GM12801 (cell line): ENCODE results near the gene ADCY10.

ENCODE experiments used
- TF ChIP-seq, protein P1 (sequence below): IDR thresholded peaks from one replicate; pipeline ENCODE4 v1.5.1; 2011; ENCODE audit warnings: control low read depth; ENCODE audit not compliant: insufficient read length; ENCODE audit errors: extremely low read depth

The ADCY10 gene, protein sequence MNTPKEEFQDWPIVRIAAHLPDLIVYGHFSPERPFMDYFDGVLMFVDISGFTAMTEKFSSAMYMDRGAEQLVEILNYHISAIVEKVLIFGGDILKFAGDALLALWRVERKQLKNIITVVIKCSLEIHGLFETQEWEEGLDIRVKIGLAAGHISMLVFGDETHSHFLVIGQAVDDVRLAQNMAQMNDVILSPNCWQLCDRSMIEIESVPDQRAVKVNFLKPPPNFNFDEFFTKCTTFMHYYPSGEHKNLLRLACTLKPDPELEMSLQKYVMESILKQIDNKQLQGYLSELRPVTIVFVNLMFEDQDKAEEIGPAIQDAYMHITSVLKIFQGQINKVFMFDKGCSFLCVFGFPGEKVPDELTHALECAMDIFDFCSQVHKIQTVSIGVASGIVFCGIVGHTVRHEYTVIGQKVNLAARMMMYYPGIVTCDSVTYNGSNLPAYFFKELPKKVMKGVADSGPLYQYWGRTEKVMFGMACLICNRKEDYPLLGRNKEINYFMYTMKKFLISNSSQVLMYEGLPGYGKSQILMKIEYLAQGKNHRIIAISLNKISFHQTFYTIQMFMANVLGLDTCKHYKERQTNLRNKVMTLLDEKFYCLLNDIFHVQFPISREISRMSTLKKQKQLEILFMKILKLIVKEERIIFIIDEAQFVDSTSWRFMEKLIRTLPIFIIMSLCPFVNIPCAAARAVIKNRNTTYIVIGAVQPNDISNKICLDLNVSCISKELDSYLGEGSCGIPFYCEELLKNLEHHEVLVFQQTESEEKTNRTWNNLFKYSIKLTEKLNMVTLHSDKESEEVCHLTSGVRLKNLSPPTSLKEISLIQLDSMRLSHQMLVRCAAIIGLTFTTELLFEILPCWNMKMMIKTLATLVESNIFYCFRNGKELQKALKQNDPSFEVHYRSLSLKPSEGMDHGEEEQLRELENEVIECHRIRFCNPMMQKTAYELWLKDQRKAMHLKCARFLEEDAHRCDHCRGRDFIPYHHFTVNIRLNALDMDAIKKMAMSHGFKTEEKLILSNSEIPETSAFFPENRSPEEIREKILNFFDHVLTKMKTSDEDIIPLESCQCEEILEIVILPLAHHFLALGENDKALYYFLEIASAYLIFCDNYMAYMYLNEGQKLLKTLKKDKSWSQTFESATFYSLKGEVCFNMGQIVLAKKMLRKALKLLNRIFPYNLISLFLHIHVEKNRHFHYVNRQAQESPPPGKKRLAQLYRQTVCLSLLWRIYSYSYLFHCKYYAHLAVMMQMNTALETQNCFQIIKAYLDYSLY (N-terminal part only)

DNA sequence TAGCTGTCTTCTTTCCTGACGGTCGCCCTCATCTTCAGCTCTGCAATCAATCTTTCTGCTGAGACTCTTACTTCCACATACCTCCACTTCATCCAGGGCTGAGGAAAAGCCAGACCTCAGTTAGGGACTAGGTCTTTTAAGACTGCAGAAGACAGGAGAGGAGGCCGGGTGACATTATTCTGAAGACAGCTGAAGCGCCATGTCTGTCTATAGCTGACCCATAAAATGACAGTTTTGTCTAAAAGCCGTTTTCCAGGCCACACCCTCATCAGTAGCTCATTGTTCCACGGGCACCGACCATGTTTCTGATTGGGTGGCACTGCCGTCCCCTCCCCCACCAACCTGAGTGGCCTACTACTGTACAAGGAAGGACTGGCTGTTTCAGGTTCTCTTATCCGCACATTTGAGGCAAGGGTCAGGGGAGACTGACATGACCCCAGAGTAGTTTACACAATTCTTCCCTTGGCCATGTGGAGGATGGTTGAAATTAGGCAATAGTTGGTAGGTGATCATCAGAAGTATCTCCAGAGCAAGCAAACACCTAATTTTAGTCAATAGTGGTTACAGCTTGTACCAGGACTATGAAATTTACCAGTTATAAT lies at the start of gene ADCY10:
ADCY10 (minus strand) TSS at position 240 of the 602 bp plus-strand sequence. CDS start 8,994 bp downstream, outside the sequence.
- TF ChIP-seq, protein P1, sequence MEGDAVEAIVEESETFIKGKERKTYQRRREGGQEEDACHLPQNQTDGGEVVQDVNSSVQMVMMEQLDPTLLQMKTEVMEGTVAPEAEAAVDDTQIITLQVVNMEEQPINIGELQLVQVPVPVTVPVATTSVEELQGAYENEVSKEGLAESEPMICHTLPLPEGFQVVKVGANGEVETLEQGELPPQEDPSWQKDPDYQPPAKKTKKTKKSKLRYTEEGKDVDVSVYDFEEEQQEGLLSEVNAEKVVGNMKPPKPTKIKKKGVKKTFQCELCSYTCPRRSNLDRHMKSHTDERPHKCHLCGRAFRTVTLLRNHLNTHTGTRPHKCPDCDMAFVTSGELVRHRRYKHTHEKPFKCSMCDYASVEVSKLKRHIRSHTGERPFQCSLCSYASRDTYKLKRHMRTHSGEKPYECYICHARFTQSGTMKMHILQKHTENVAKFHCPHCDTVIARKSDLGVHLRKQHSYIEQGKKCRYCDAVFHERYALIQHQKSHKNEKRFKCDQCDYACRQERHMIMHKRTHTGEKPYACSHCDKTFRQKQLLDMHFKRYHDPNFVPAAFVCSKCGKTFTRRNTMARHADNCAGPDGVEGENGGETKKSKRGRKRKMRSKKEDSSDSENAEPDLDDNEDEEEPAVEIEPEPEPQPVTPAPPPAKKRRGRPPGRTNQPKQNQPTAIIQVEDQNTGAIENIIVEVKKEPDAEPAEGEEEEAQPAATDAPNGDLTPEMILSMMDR, result no peak

DNA sequence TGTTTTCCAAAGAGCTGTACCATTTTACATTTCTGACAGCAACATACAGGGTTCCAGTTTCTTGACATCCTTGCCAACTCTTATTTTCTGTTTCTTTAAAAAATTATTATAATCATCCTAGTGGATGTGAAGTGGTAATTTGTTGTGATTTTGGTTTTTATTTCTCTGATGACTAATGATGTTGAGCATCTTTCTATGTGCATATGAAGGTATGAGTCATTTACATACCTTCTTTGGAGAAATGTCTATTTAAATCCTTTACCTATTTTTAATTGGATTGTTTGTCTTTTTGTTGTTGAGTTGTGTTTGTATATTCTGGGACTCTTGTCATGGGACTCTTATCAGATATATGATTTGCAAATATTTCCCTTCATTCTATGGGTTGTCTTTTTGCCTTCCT lies 43.8 kb upstream of the ADCY10 start:
- TF ChIP-seq, protein P1, result no peak

DNA sequence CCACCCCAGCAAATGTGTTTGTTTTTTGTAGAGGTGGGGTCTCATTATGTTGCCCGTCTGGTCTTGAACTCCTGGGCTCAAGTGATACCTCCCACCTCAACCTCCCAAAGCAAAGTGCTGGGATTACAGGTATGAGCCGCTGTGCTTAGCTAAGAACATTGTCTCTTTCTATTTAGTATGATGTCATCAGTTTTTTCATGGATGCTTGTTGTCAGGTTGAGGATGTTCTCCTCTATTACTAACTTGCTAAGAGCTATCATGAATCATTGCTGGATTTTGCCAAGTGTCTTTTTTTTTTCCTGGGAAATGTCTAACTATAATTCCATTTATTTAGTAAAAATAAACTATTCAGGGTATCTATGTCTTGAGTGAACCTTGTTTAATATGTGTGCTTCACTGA lies 42.0 kb upstream of the ADCY10 start:
- TF ChIP-seq, protein P1, result no peak

DNA sequence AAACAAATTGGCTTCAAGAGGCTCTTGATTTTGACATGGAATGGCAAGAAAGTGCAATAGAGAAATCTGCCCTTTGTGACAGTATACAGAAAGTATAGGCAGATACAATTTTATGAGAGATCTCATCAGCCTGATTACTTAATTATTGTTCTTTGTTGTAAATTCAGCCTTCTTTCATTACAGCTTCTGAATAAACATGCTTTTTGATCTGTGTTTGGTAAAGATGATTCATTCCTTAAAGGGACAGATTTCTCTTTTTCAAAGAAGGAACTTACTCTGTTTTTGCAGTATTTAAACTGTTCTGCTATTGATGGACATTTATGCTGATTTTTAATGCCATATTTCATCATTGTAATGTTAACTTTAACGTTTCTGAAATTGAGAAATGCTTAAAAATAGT lies 36.6 kb upstream of the ADCY10 start:
- TF ChIP-seq, protein P1, result no peak

DNA sequence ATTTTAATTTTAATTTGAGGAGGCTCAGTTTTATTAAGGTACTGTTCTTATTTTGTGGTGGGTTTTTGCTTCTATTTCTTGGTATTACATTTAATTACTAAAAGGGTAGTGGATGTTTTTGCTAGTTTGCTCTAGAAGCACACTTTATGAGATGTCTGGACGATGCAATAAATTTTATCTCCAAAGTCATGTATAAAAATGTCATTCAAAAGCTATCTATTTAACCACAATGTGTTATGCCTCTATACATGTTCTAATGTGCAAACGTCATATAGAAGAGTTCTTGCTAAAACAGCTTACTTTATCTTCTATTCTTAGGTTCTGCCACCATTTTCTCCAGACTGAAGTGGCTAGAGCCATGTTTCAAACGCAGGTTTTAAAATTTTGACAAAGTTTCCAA lies 35.9 kb upstream of the ADCY10 start:
- TF ChIP-seq, protein P1, result no peak

DNA sequence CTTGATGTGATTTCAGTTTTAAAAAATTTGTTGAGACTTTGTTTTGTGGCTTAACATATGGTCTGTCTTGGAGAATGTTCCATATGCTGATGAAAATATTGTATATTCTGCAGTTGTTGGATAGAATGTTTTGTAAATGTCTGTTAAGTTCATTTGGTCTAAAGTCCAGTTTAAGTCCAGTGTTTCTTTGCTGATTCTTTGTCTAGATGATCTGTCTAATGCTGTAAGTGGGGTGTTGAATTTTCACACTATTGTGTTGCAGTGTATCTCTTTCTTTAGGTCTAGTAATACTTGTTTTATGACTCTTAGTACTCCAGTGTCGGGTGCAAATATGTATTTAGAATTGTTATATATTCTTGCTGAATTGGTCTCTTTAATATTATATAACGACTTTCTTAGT lies 33.8 kb upstream of the ADCY10 start:
- TF ChIP-seq, protein P1, result no peak
